Central memory CD4-positive, alpha-beta T cell (primary cell): ENCODE measurements around the gene BAIAP3.
A peak's percentile ranks its signal among the peaks of the same experiment; 100 is the strongest.
"Not testable (repeated sequence)": the region's sequence is repeated elsewhere in the genome, so short reads cannot be mapped to it uniquely, and the experiment has no call there.

ENCODE experiments used
- DNase-seq: peaks from one replicate; pipeline ENCODE4 v3.0.0; 2022

BAIAP3 gene

GRCh38 chr16:1316033-1316405 lies 17.4 kb upstream of the BAIAP3 start:
- no peak for DNase-seq

- no peak for DNase-seq
Observed at GRCh38 chr16:1317479-1318267, 15.8 kb upstream of the BAIAP3 start.

GRCh38 chr16:1318268-1318545 lies 15.2 kb upstream of the BAIAP3 start:
- no peak for DNase-seq

- DNase-seq: no peak
Observed at GRCh38 chr16:1319041-1319440, 14.4 kb upstream of the BAIAP3 start.

- no peak for DNase-seq
Observed at GRCh38 chr16:1320097-1320496, 13.3 kb upstream of the BAIAP3 start.

GRCh38 chr16:1320658-1321240 lies 12.7 kb upstream of the BAIAP3 start:
- no peak for DNase-seq

- DNase-seq: no peak
Observed at GRCh38 chr16:1322407-1322806, 11.0 kb upstream of the BAIAP3 start.

- no peak for DNase-seq
Observed at GRCh38 chr16:1323296-1324239, 9.9 kb upstream of the BAIAP3 start.

GRCh38 chr16:1324286-1324826 lies 9.1 kb upstream of the BAIAP3 start:
- DNase-seq: no peak

- no peak for DNase-seq
Observed at GRCh38 chr16:1325261-1325660, 8.2 kb upstream of the BAIAP3 start.

- DNase-seq: no peak
Observed at GRCh38 chr16:1325673-1326371, 7.6 kb upstream of the BAIAP3 start.

GRCh38 chr16:1326391-1326790 lies 7.1 kb upstream of the BAIAP3 start:
- no peak for DNase-seq

GRCh38 chr16:1326946-1327618 lies 6.4 kb upstream of the BAIAP3 start:
- no peak for DNase-seq

GRCh38 chr16:1327619-1327947 lies 5.9 kb upstream of the BAIAP3 start:
- DNase-seq: no peak

GRCh38 chr16:1328136-1328535 lies 5.3 kb upstream of the BAIAP3 start:
- not testable (repeated sequence) for DNase-seq

GRCh38 chr16:1328961-1329360 lies 4.5 kb upstream of the BAIAP3 start:
- DNase-seq: not testable (repeated sequence)

- DNase-seq: no peak
Observed at GRCh38 chr16:1330260-1330914, 3.1 kb upstream of the BAIAP3 start.

- DNase-seq: no peak
Observed at GRCh38 chr16:1330931-1331711, 2.3 kb upstream of the BAIAP3 start.

GRCh38 chr16:1331712-1332617 lies 1.5 kb upstream of the BAIAP3 start:
- peak; percentile 37 for DNase-seq

GRCh38 chr16:1332618-1333148 lies 762 bp upstream of the BAIAP3 start:
- no peak for DNase-seq
